HepG2 (cell line): ENCODE data around the gene PALM. TPM values are rescaled to one million over a fixed set of nuclear protein-coding genes. Genes with fewer than 3 reads are reported as not detected.

Source experiments
- ATM ChIP-seq: fragments of 450-650 bp; IDR thresholded peaks from 2 replicates; pipeline ENCODE4 v1.7.1; 2017; ENCODE audit warnings: mild to moderate bottlenecking, borderline replicate concordance
- CEBPG ChIP-seq: IDR thresholded peaks from 2 replicates; pipeline ENCODE4 v1.6.1; 2016
- ISL2 ChIP-seq: sonication (generic); formaldehyde crosslinking; IDR thresholded peaks from 2 replicates; pipeline ENCODE4 v1.5.0; 2020; ENCODE audit warnings: missing genetic modification reagents
- MED8 ChIP-seq: sonication (generic); formaldehyde crosslinking; IDR thresholded peaks from 2 replicates; pipeline ENCODE4 v1.8.1; 2023; ENCODE audit warnings: mild to moderate bottlenecking, missing genetic modification reagents; ENCODE audit not compliant: insufficient replicate concordance
- RORA ChIP-seq: sonication (generic); formaldehyde crosslinking; IDR thresholded peaks from 2 replicates; pipeline ENCODE4 v1.5.0; 2020; ENCODE audit warnings: mild to moderate bottlenecking, missing genetic modification reagents, moderate library complexity
- SRF ChIP-seq: IDR thresholded peaks from 2 replicates; pipeline ENCODE4 v1.6.1; 2011; ENCODE audit warnings: mild to moderate bottlenecking, low read depth, low read length, moderate library complexity
- THYN1 ChIP-seq: sonication (generic); formaldehyde crosslinking; IDR thresholded peaks from 2 replicates; pipeline ENCODE4 v1.8.1; 2023; ENCODE audit warnings: low read depth, mild to moderate bottlenecking, moderate library complexity, missing genetic modification reagents, borderline replicate concordance
- ZNF256 ChIP-seq: sonication (generic); formaldehyde crosslinking; conservative IDR thresholded peaks from 2 replicates; pipeline ENCODE4 v1.4.0; 2020; ENCODE audit warnings: missing genetic modification reagents
- ZNF564 ChIP-seq: sonication (generic); formaldehyde crosslinking; IDR thresholded peaks from 2 replicates; pipeline ENCODE4 v1.8.1; 2023; ENCODE audit warnings: mild to moderate bottlenecking, missing genetic modification reagents
- ZNF607 ChIP-seq: sonication (generic); formaldehyde crosslinking; IDR thresholded peaks from 2 replicates; pipeline ENCODE4 v1.5.1; 2020; ENCODE audit warnings: missing genetic modification reagents, mild to moderate bottlenecking, borderline replicate concordance
- polyA plus RNA-seq, 8 experiments: library from polyadenylated mRNA; depleted of rRNA in 3 of 8; stranded (reverse) in 7 of 8; unstranded in 1 of 8; fragments of >200 nt; fragmentation: Illumina TruSeq in 4 of 8; extraction: Trizol in 4 of 8; gene quantifications; 2 replicates each; pipeline versions ENCODE4 v1.2.1 to v1.2.3, GENCODE V29; 2011 to 2016; ENCODE audit warnings: low read depth in 4 of 8, missing spikeins in 1 of 8, mixed read lengths in 1 of 8; ENCODE audit not compliant: insufficient read depth in 1 of 8
- total RNA-seq, 5 experiments: library from RNA; depleted of rRNA; stranded (reverse); fragments of >200 nt; fragmentation: Illumina TruSeq; extraction: Trizol; gene quantifications; 2 replicates each; pipeline ENCODE4 v1.2.3, GENCODE V29; 2016; ENCODE audit warnings: low read depth in 1 of 5
- TF ChIP-seq, protein P1 (sequence below): sonication (generic); formaldehyde crosslinking; conservative IDR thresholded peaks from 2 replicates; pipeline ENCODE4 v1.8.0; 2022; ENCODE audit warnings: low read depth, missing genetic modification reagents
- TF ChIP-seq, protein P2 (sequence below): sonication (generic); formaldehyde crosslinking; IDR thresholded peaks from 2 replicates; pipeline ENCODE4 v1.4.0; 2020; ENCODE audit warnings: mild to moderate bottlenecking, missing genetic modification reagents
- TF ChIP-seq, protein P3 (sequence below), 2 experiments: sonication (generic) in 1 of 2; formaldehyde crosslinking in 1 of 2; IDR thresholded peaks; 2 replicates each; pipeline versions ENCODE4 v1.4.0 to v1.6.1; 2018 to 2020; ENCODE audit warnings: missing genetic modification reagents in 2 of 2, borderline replicate concordance in 1 of 2, low read depth in 1 of 2, mild to moderate bottlenecking in 1 of 2, missing biosample characterization in 1 of 2
- TF ChIP-seq, protein P4 (sequence below): fragments of 450-650 bp; IDR thresholded peaks from 2 replicates; pipeline ENCODE4 v1.6.1; 2017; ENCODE audit warnings: mild to moderate bottlenecking
- TF ChIP-seq, protein P5 (sequence below): fragments of 450-650 bp; IDR thresholded peaks from 2 replicates; pipeline ENCODE4 v1.6.1; 2017
- TF ChIP-seq, protein P6 (sequence below): sonication (generic); formaldehyde crosslinking; IDR thresholded peaks from 2 replicates; pipeline ENCODE4 v1.4.0; 2020; ENCODE audit warnings: mild to moderate bottlenecking, missing genetic modification reagents

PALM gene
- total and polyA plus RNA-seq, 2 of the 13 experiments (the other 11 are each of a cell fraction or from before 2014, with no cell fraction given): 4.0 to 9.7 TPM

DNA sequence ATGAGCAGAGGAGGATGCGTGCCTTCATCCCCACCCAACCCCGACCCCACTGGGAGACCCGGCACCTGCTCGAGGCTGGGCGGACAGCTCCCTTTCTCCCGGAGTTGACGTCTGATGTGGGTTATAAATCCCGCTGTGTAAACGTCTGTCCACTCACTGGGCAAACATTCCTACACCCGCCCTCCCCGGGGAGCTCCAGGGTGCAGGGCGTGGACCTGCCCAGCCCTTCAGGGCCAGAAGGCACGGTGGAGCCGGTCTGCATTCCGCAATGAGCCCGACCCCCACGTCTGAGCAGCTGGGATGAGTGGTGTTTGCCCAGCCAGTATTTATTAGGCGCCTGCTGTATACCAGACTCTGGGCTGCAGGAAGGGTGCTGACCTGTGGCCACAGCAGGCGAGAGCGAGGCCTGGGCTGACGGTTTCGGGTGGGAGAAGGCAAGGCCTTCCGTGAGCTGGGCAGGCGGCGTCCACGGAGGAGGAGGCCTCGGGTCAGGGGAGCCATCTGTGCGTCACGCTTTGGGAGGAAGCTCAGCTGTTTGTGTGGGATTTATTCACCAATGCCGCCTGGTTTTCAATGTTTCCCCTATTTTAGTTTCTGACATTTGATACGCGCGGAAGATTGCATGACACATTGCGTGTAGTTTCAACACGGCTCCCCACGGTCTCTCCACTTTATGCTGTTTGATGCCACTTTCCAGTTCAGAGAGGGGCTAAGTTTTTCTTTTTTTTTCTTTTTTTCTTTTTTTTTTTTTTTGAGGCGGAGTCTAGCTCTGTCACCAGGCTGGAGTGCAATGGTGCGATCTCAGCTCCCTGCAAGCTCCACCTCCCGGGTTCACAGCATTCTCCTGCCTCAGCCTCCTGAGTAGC lies 44.1 kb downstream of the PALM start (continued):
- TF ChIP-seq RORA (CRISPR knock-in tag) (no peak), ISL2 (CRISPR knock-in tag) (peak; percentile 32; the same call in 1 of the 2 replicates), THYN1 (CRISPR knock-in tag) (no peak), ZNF256 (CRISPR knock-in tag) (no peak), ATM (no peak), SRF (no peak), ZNF607 (CRISPR knock-in tag) (no peak), CEBPG (CRISPR knock-in tag) (peak; percentile 7; the same call in 1 of the 2 replicates), ZNF564 (0 out of 2 replicates have a peak, but pooled peaks have one; percentile 32), MED8 (no peak)
- TF ChIP-seq, protein P1, sequence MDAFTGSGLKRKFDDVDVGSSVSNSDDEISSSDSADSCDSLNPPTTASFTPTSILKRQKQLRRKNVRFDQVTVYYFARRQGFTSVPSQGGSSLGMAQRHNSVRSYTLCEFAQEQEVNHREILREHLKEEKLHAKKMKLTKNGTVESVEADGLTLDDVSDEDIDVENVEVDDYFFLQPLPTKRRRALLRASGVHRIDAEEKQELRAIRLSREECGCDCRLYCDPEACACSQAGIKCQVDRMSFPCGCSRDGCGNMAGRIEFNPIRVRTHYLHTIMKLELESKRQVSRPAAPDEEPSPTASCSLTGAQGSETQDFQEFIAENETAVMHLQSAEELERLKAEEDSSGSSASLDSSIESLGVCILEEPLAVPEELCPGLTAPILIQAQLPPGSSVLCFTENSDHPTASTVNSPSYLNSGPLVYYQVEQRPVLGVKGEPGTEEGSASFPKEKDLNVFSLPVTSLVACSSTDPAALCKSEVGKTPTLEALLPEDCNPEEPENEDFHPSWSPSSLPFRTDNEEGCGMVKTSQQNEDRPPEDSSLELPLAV (CRISPR knock-in tag): no peak
- TF ChIP-seq, protein P2, sequence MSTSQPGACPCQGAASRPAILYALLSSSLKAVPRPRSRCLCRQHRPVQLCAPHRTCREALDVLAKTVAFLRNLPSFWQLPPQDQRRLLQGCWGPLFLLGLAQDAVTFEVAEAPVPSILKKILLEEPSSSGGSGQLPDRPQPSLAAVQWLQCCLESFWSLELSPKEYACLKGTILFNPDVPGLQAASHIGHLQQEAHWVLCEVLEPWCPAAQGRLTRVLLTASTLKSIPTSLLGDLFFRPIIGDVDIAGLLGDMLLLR (CRISPR knock-in tag): no peak
- TF ChIP-seq, protein P3, sequence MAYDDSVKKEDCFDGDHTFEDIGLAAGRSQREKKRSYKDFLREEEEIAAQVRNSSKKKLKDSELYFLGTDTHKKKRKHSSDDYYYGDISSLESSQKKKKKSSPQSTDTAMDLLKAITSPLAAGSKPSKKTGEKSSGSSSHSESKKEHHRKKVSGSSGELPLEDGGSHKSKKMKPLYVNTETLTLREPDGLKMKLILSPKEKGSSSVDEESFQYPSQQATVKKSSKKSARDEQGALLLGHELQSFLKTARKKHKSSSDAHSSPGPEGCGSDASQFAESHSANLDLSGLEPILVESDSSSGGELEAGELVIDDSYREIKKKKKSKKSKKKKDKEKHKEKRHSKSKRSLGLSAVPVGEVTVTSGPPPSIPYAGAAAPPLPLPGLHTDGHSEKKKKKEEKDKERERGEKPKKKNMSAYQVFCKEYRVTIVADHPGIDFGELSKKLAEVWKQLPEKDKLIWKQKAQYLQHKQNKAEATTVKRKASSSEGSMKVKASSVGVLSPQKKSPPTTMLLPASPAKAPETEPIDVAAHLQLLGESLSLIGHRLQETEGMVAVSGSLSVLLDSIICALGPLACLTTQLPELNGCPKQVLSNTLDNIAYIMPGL (CRISPR knock-in tag; IDR thresholded peaks at IDR 0.05; ENCODE audit: borderline replicate concordance in 1 of 2, low read depth in 1 of 2): peak in 1 of 2 experiments; percentile 20; a peak in 1 of 4 replicates
- TF ChIP-seq, protein P4, sequence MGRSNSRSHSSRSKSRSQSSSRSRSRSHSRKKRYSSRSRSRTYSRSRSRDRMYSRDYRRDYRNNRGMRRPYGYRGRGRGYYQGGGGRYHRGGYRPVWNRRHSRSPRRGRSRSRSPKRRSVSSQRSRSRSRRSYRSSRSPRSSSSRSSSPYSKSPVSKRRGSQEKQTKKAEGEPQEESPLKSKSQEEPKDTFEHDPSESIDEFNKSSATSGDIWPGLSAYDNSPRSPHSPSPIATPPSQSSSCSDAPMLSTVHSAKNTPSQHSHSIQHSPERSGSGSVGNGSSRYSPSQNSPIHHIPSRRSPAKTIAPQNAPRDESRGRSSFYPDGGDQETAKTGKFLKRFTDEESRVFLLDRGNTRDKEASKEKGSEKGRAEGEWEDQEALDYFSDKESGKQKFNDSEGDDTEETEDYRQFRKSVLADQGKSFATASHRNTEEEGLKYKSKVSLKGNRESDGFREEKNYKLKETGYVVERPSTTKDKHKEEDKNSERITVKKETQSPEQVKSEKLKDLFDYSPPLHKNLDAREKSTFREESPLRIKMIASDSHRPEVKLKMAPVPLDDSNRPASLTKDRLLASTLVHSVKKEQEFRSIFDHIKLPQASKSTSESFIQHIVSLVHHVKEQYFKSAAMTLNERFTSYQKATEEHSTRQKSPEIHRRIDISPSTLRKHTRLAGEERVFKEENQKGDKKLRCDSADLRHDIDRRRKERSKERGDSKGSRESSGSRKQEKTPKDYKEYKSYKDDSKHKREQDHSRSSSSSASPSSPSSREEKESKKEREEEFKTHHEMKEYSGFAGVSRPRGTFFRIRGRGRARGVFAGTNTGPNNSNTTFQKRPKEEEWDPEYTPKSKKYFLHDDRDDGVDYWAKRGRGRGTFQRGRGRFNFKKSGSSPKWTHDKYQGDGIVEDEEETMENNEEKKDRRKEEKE: no peak
- TF ChIP-seq, protein P5, sequence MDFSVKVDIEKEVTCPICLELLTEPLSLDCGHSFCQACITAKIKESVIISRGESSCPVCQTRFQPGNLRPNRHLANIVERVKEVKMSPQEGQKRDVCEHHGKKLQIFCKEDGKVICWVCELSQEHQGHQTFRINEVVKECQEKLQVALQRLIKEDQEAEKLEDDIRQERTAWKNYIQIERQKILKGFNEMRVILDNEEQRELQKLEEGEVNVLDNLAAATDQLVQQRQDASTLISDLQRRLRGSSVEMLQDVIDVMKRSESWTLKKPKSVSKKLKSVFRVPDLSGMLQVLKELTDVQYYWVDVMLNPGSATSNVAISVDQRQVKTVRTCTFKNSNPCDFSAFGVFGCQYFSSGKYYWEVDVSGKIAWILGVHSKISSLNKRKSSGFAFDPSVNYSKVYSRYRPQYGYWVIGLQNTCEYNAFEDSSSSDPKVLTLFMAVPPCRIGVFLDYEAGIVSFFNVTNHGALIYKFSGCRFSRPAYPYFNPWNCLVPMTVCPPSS: no peak
- TF ChIP-seq, protein P6, sequence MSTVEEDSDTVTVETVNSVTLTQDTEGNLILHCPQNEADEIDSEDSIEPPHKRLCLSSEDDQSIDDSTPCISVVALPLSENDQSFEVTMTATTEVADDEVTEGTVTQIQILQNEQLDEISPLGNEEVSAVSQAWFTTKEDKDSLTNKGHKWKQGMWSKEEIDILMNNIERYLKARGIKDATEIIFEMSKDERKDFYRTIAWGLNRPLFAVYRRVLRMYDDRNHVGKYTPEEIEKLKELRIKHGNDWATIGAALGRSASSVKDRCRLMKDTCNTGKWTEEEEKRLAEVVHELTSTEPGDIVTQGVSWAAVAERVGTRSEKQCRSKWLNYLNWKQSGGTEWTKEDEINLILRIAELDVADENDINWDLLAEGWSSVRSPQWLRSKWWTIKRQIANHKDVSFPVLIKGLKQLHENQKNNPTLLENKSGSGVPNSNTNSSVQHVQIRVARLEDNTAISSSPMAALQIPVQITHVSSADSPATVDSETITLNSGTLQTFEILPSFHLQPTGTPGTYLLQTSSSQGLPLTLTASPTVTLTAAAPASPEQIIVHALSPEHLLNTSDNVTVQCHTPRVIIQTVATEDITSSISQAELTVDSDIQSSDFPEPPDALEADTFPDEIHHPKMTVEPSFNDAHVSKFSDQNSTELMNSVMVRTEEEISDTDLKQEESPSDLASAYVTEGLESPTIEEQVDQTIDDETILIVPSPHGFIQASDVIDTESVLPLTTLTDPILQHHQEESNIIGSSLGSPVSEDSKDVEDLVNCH (CRISPR knock-in tag): no peak
